ENCODE data around the gene NFASC.

NFASC gene

GRCh38 chr1:204863024-204863423 lies 7.6 kb upstream of the NFASC start:
- Histone ChIP-seq H3K4ac (ENCODE audit: low read depth, low read length) (no peak overlapping the region), H2AK5ac (ENCODE audit: low read length) (no peak overlapping the region), H2BK12ac (ENCODE audit: low read length) (no peak overlapping the region), H3K14ac (ENCODE audit: low read length) (no peak overlapping the region), H3K79me1 (ENCODE audit: low read length) (no peaks in the 10 kb centered on the region), H3K18ac (ENCODE audit: low read length) (no peak overlapping the region), H3K9me3 (ENCODE audit: insufficient read depth, low read depth, low read length) (peaks cover 1% of the 10 kb centered on the region), H3K4me1 (ENCODE audit: control insufficient read depth in 1 of 2, insufficient read depth in 2 of 2, low read length in 2 of 2) (no peaks in the 10 kb centered on the region), H3K27ac (ENCODE audit: low read depth, low read length) (no peak overlapping the region), H3K23ac (ENCODE audit: low read length) (no peak overlapping the region), H2BK5ac (ENCODE audit: low read depth, low read length, poor library complexity) (no peak overlapping the region), H3K79me2 (ENCODE audit: control insufficient read depth, insufficient read depth, low read length, poor library complexity) (no peaks in the 10 kb centered on the region), H2BK120ac (ENCODE audit: insufficient read depth, low read length, poor library complexity) (no peak overlapping the region), H4K91ac (ENCODE audit: low read depth, low read length) (no peak overlapping the region), H3K4me2 (ENCODE audit: low read length) (no peak overlapping the region), H2AFZ (ENCODE audit: insufficient read depth, low read length, poor library complexity) (no peak overlapping the region), H3K27me3 (ENCODE audit: insufficient read depth, low read length) (no peaks in the 10 kb centered on the region), H4K8ac (ENCODE audit: low read depth, low read length) (no peak overlapping the region), H3K4me3 (ENCODE audit: low read depth, low read length) (no peak overlapping the region), H3K36me3 (ENCODE audit: control insufficient read depth in 1 of 2, insufficient read depth in 2 of 2, low read length in 2 of 2) (no peaks in the 10 kb centered on the region), H4K12ac (ENCODE audit: low read depth, low read length) (no peak overlapping the region), H3K9ac (ENCODE audit: low read length) (no peak overlapping the region)
- DNase-seq: no peak
- no CpG with 5 or more reads among the region's 5 CpGs for WGBS (ENCODE audit: extremely low coverage, insufficient coverage, insufficient read length)

GRCh38 chr1:204863730-204864129 lies 6.9 kb upstream of the NFASC start:
- Histone ChIP-seq H4K12ac (ENCODE audit: low read depth, low read length) (no peak overlapping the region), H3K18ac (ENCODE audit: low read length) (no peak overlapping the region), H3K36me3 (ENCODE audit: control insufficient read depth in 1 of 2, insufficient read depth in 2 of 2, low read length in 2 of 2) (no peaks in the 10 kb centered on the region), H3K4me1 (ENCODE audit: control insufficient read depth in 1 of 2, insufficient read depth in 2 of 2, low read length in 2 of 2) (no peaks in the 10 kb centered on the region), H3K14ac (ENCODE audit: low read length) (no peak overlapping the region), H3K23ac (ENCODE audit: low read length) (no peak overlapping the region), H3K4me3 (ENCODE audit: low read depth, low read length) (no peak overlapping the region), H3K9ac (ENCODE audit: low read length) (no peak overlapping the region), H2AFZ (ENCODE audit: insufficient read depth, low read length, poor library complexity) (no peak overlapping the region), H3K9me3 (ENCODE audit: insufficient read depth, low read depth, low read length) (peaks cover 1% of the 10 kb centered on the region), H3K4me2 (ENCODE audit: low read length) (no peak overlapping the region), H3K79me2 (ENCODE audit: control insufficient read depth, insufficient read depth, low read length, poor library complexity) (no peaks in the 10 kb centered on the region), H4K8ac (ENCODE audit: low read depth, low read length) (no peak overlapping the region), H2BK120ac (ENCODE audit: insufficient read depth, low read length, poor library complexity) (no peak overlapping the region), H2AK5ac (ENCODE audit: low read length) (no peak overlapping the region), H2BK12ac (ENCODE audit: low read length) (no peak overlapping the region), H2BK5ac (ENCODE audit: low read depth, low read length, poor library complexity) (no peak overlapping the region), H3K79me1 (ENCODE audit: low read length) (no peaks in the 10 kb centered on the region), H3K27me3 (ENCODE audit: insufficient read depth, low read length) (no peaks in the 10 kb centered on the region), H3K4ac (ENCODE audit: low read depth, low read length) (no peak overlapping the region), H3K27ac (ENCODE audit: low read depth, low read length) (no peak overlapping the region), H4K91ac (ENCODE audit: low read depth, low read length) (no peak overlapping the region)
- no peak for DNase-seq
- no CpG with 5 or more reads among the region's 4 CpGs for WGBS (ENCODE audit: extremely low coverage, insufficient coverage, insufficient read length)

- H2BK12ac ChIP-seq (ENCODE audit: low read length): no peak overlapping the region
- H2BK120ac ChIP-seq (ENCODE audit: insufficient read depth, low read length, poor library complexity): no peak overlapping the region
- H3K27ac ChIP-seq (ENCODE audit: low read depth, low read length): no peak overlapping the region
- no peak overlapping the region for H3K9ac ChIP-seq (ENCODE audit: low read length)
- H4K91ac ChIP-seq (ENCODE audit: low read depth, low read length): no peak overlapping the region
- H2AFZ ChIP-seq (ENCODE audit: insufficient read depth, low read length, poor library complexity): no peak overlapping the region
- H2AK5ac ChIP-seq (ENCODE audit: low read length): no peak overlapping the region
- no peak overlapping the region for H3K23ac ChIP-seq (ENCODE audit: low read length)
- H3K9me3 ChIP-seq (ENCODE audit: insufficient read depth, low read depth, low read length): peaks cover 1% of the 10 kb centered on the region
- no peak overlapping the region for H3K14ac ChIP-seq (ENCODE audit: low read length)
- H3K4me1 ChIP-seq (ENCODE audit: control insufficient read depth in 1 of 2, insufficient read depth in 2 of 2, low read length in 2 of 2): no peaks in the 10 kb centered on the region
- no peak overlapping the region for H4K12ac ChIP-seq (ENCODE audit: low read depth, low read length)
- H3K79me1 ChIP-seq (ENCODE audit: low read length): no peaks in the 10 kb centered on the region
- H2BK5ac ChIP-seq (ENCODE audit: low read depth, low read length, poor library complexity): no peak overlapping the region
- no peak overlapping the region for H3K4me2 ChIP-seq (ENCODE audit: low read length)
- H4K8ac ChIP-seq (ENCODE audit: low read depth, low read length): no peak overlapping the region
- H3K4ac ChIP-seq (ENCODE audit: low read depth, low read length): no peak overlapping the region
- H3K4me3 ChIP-seq (ENCODE audit: low read depth, low read length): no peak overlapping the region
- no peaks in the 10 kb centered on the region for H3K36me3 ChIP-seq (ENCODE audit: control insufficient read depth in 1 of 2, insufficient read depth in 2 of 2, low read length in 2 of 2)
- H3K79me2 ChIP-seq (ENCODE audit: control insufficient read depth, insufficient read depth, low read length, poor library complexity): no peaks in the 10 kb centered on the region
- no peaks in the 10 kb centered on the region for H3K27me3 ChIP-seq (ENCODE audit: insufficient read depth, low read length)
- no CpG with 5 or more reads among the region's 5 CpGs for WGBS (ENCODE audit: extremely low coverage, insufficient coverage, insufficient read length)
- DNase-seq: no peak
- no peak overlapping the region for H3K18ac ChIP-seq (ENCODE audit: low read length)
Observed at GRCh38 chr1:204866051-204866596, 4.5 kb upstream of the NFASC start.

- H3K79me1 ChIP-seq (ENCODE audit: low read length): no peaks in the 10 kb centered on the region
- no peak overlapping the region for H3K18ac ChIP-seq (ENCODE audit: low read length)
- H2AK5ac ChIP-seq (ENCODE audit: low read length): no peak overlapping the region
- no peaks in the 10 kb centered on the region for H3K36me3 ChIP-seq (ENCODE audit: control insufficient read depth in 1 of 2, insufficient read depth in 2 of 2, low read length in 2 of 2)
- H3K27ac ChIP-seq (ENCODE audit: low read depth, low read length): no peak overlapping the region
- H3K79me2 ChIP-seq (ENCODE audit: control insufficient read depth, insufficient read depth, low read length, poor library complexity): no peaks in the 10 kb centered on the region
- H2AFZ ChIP-seq (ENCODE audit: insufficient read depth, low read length, poor library complexity): no peak overlapping the region
- no peak overlapping the region for H3K9ac ChIP-seq (ENCODE audit: low read length)
- no peaks in the 10 kb centered on the region for H3K27me3 ChIP-seq (ENCODE audit: insufficient read depth, low read length)
- no peak overlapping the region for H3K4me3 ChIP-seq (ENCODE audit: low read depth, low read length)
- no peak overlapping the region for H4K91ac ChIP-seq (ENCODE audit: low read depth, low read length)
- no peak overlapping the region for H2BK120ac ChIP-seq (ENCODE audit: insufficient read depth, low read length, poor library complexity)
- no peak overlapping the region for H3K4ac ChIP-seq (ENCODE audit: low read depth, low read length)
- H4K8ac ChIP-seq (ENCODE audit: low read depth, low read length): no peak overlapping the region
- H3K23ac ChIP-seq (ENCODE audit: low read length): no peak overlapping the region
- no peak overlapping the region for H3K14ac ChIP-seq (ENCODE audit: low read length)
- 100% methylated on average over 1 of the region's 2 CpGs for WGBS (ENCODE audit: extremely low coverage, insufficient coverage, insufficient read length)
- H3K4me1 ChIP-seq (ENCODE audit: control insufficient read depth in 1 of 2, insufficient read depth in 2 of 2, low read length in 2 of 2): no peaks in the 10 kb centered on the region
- H2BK5ac ChIP-seq (ENCODE audit: low read depth, low read length, poor library complexity): no peak overlapping the region
- no peak for DNase-seq
- H3K9me3 ChIP-seq (ENCODE audit: insufficient read depth, low read depth, low read length): peaks cover 1% of the 10 kb centered on the region
- no peak overlapping the region for H4K12ac ChIP-seq (ENCODE audit: low read depth, low read length)
- H2BK12ac ChIP-seq (ENCODE audit: low read length): no peak overlapping the region
- no peak overlapping the region for H3K4me2 ChIP-seq (ENCODE audit: low read length)
Observed at GRCh38 chr1:204867203-204867602, 3.5 kb upstream of the NFASC start.

Data from trophoblast cell (in vitro differentiated cells and primary cell).